ENCODE results near the gene NXPE4.

NXPE4 gene

DNA sequence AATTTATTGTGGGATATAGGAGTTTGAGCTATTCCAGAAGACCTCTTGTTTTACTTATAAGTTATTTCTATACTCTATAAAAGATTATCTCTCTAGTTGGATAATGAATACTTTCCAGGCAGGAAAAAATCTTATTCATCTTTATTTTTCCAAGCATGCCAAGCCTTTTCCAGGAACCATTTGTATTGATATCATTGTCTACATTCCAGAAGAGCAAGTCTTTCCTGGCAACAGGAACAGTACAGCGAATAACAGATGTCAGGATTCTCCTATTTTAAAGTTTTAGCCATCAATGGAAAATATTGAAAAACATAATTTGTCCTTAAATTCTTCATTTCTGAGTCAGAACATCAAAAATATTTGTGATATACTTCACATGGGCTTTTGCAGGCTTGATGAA lies 30.8 kb downstream of the NXPE4 start:
- H3K27ac ChIP-seq = peak overlapping the region in 1 of 21 experiments; percentile 64

DNA sequence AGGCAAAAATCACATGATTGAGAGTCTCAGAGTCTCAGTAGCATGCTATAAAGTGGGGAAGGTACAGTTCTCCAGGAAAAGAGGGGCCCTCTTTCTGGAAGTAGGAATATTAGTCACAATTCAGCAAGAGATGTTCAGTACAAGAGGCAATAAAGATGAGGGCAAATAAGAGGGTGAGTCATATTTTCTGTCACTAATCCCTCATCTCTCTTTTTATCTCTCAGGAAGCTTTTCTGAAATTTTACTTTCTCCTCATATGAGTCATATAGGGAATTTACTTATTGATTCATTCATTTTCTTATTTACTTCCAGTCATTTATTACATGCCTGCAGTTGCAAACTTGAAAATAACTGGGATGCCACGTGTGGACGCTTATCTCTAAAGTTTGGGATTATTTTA lies 32.5 kb downstream of the NXPE4 start:
- Histone ChIP-seq H3K27ac (no peak overlapping the region), H3K4me3 (no peak overlapping the region)

More for the DNA sequence above, 30.8 kb downstream of the NXPE4 start:
- no peak overlapping the region for H3K4me3 ChIP-seq

DNA sequence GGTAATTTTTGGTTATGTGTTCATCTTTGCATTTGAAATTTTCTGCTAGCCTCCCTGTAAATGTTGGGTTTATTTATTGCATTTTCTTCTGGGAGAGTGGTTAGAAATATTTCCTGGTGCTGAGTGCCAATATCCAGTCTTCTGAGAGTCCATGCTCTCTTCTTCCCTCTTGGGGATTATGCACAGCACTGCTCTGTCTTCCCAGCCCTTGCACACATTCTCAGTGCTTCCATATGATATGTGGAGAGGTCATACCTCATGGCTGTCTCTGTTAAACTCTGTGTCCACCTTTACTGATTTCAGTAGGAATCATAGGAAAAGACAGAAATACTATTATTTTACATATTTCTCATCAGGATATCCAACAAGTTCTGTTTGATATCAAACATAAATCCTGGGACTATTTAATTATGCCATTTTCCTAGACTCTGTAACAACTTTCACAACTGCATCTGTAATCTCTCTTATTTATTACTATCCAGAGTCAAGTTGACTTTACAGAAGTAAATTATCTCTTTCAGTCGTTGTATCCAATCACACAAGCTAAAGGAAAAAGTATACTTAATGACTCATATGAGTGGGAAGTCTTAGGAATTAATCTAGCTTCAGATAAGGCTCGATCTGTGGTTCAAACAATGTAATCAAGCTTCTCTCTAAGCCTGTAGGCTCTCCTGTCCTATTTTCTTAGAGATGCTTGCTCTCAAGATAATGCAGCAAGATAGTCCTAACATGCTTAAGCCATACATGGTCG lies 33.2 kb downstream of the NXPE4 start:
- Histone ChIP-seq H3K4me3 (no peak overlapping the region), H3K27ac (no peak overlapping the region)

DNA sequence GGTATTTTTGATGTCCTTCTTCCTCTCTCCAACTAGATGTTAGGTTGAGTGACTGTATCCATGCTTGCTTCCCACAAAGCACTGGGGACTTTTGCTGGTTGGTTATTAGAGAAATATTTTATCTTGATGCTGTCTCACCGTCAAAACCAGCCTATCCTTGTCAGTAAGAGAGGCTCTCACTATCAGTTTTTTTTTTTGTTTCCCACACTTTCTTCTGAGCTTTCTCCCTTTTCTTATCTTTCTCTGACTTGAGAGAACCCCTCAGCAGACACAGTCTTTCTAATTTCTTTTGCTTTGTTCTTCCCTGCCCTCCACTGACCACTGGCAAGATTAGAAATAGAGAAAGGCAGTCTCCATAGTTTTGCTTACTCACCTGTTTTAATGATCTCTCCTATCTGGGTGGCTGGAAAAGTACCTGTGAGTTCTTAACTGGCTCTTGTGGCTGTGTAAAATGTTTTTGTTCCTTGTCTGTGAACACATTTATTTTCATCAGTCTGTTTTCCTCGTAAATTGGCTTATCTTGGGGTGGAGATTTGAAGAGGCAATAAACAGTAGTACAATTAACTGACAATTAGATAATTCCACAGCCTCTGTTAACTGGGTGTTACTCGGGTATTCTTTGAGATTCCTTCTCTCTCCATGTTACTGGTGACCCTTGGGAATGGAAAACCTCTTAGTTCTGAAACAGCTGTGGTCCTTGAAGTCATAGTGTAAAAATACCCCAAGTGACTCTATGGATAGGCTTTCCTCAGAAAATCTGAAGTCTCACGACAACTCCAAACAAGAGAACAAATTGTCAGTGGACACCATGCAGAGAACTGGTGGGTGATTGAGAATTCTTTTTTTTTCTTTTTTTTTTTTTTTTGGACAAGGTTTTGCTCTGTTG lies 35.9 kb downstream of the NXPE4 start, which contains the start of gene NXPE1:
Gene NXPE1, minus strand, starts transcription at position 457 of the 886 bp plus-strand sequence. CDS start 8,680 bp downstream, outside the sequence.
- H3K4me3 ChIP-seq = no peak within 1 kb of the TSS
- no peak within 1 kb of the TSS for H3K27ac ChIP-seq

DNA sequence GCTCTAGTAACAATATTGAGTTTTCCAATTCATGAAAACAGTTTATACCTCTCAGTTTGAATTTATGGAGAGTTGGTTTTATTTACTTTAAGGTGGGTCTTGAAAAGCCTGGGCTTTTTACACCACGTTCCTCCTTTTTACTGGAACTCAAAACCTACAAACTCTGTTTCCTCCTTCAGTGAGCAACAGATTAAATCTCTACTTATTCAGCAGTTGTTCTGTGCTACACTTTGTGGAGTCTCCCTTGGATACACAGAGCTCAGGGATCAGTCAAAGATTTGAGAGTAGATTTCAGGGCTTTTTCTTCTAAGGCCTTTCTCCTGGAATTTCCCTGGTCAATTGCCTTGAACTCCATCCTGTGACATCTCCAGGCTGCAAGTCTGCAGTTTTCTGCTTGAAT lies 39.5 kb downstream of the NXPE4 start:
- H3K27ac ChIP-seq = no peak overlapping the region

DNA sequence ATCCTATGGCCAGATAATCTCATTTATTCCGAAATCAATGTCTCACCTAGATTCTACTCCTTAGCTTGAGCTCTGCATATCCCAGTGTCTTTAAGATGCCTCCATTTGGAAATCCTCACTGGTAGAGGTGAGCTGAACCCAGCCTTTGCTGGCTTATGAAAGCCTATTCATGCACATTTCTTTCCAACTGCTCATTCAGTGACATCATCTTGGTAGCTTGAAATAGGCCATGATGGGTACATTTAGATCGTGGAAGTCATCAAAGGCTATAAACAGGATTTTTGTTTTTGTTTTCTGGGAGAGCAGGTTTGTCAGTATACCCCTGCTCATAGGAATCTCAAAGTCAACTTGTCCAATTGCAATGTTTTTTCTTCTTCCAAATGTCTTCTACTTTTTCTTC lies 41.9 kb downstream of the NXPE4 start:
- Histone ChIP-seq H3K27ac (no peak overlapping the region), H3K4me3 (no peak overlapping the region)

More for the DNA sequence above, 39.5 kb downstream of the NXPE4 start:
- H3K4me3 ChIP-seq = no peak overlapping the region

DNA sequence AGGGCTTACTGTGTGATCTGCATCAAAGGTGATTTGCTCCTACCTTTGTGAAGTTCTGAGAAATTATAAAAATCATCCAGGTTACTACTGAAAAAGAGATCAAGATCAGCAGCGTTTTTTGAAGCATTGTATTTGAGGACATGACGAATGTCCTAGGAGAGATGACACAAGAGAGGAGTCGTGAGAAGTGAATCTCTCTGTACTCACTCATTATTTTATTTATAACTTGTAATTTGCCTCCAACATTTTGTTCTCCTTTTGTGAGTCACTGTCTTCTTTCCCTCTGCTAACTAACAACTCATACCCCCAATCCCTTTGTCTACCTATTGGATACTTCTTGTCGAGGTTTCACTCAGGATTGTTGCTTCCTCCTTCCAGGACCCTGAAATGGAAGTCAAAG lies 44.5 kb downstream of the NXPE4 start:
- no peak overlapping the region for H3K27ac ChIP-seq

DNA sequence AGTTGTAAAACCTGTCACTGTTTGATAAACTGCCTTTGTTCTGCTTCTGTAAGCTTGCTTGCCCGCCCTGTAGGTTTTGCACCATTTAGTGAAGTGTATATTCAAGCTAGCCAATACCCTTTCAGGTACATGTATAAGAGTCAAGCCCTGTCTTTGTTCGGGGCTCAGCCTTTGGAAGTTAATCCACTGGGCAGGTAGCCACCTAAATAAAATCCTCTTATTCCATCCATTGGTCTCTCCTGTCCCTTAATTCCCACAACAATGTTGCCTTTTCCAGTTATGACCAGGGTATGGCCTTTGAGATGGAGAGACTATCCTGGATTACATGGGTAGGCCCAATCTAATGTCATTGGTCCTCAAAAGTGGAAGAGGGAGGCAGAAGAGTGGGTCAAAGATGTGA lies 69.9 kb downstream of the NXPE4 start:
- no peak overlapping the region for H3K4me3 ChIP-seq
- no peak overlapping the region for H3K27ac ChIP-seq

More for the DNA sequence above, 44.5 kb downstream of the NXPE4 start:
- no peak overlapping the region for H3K4me3 ChIP-seq

DNA sequence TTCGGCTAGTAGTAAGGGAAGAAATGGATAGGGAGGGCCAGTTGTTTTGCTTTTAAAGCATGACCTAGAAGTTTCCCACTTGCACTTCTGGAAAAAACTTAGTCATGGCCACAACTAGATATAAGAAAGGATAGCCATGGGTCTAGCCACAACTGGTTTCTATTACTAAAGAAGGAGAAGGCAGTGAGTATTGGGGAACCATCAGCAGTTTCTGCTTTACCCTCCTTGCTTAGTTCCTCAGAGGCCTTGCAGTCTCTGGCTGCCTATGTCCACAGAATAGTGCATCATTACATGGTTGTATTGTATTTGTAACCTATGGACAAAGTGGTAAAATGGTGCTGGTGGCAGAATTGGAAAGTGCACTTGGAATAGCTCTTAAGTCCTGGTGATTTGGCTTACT lies 71.5 kb downstream of the NXPE4 start:
- no peak overlapping the region for H3K4me3 ChIP-seq
- no peak overlapping the region for H3K27ac ChIP-seq

DNA sequence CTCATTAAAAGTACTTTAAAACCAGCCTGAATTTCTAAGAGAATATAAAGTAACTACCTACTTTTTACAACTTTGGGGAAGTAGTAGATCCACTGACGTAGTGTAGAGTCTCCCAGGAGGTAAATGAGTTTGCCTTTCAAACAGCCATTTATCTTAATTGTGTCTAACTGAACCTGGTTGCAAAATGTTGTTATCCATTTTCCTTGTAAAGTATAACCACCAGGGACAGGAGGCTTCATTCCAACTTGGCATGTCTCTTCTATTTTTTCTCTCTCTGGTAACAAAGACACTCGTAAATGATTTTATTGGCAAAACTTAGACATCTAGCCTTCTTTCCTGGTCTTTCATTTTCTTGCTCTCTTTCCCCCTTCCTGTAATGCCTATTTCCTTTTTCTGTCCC lies 72.8 kb downstream of the NXPE4 start:
- no peak overlapping the region for H3K27ac ChIP-seq
- H3K4me3 ChIP-seq = no peak overlapping the region

Data from skin epidermis (tissue), 12 donors.